Tongue (tissue), 2 donors: Measurements from ENCODE around the gene EIF4E. TPM values are rescaled to one million over a fixed set of nuclear protein-coding genes. Genes with fewer than 3 reads are reported as not detected.
"Not testable (repeated sequence)": the region's sequence is repeated elsewhere in the genome, so short reads cannot be mapped to it uniquely, and the experiment has no call there.

ENCODE experiments used
- DNase-seq: peaks from one replicate; pipeline ENCODE4 v3.0.0-alpha.2; 2015
- total RNA-seq: library from RNA; depleted of rRNA; stranded (reverse); fragments of >200 nt; gene quantifications from one replicate; pipeline ENCODE4 v1.2.3, GENCODE V29; 2014

EIF4E gene
- total RNA-seq, 1 donor from 2014 or later: 153 TPM

DNA sequence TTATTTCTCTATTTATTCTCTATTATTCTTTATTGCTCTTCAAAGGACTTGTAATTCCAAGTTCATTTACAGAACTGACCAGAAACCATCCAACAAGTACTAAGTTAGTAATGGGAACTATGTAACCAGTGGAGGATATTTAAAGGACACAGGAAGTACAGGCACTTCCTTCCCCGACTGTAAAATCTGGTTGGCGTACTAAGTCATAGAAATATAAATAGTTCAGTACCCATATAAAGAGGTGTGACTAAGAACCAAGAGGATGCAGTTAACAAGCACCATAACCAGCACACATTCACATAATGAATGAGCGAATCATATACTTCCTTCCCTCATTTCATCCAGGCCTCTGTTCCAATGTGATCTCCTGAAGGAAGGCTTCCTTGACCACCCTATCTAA, 3.6 kb upstream of the EIF4E start:
- DNase-seq: no peak

DNA sequence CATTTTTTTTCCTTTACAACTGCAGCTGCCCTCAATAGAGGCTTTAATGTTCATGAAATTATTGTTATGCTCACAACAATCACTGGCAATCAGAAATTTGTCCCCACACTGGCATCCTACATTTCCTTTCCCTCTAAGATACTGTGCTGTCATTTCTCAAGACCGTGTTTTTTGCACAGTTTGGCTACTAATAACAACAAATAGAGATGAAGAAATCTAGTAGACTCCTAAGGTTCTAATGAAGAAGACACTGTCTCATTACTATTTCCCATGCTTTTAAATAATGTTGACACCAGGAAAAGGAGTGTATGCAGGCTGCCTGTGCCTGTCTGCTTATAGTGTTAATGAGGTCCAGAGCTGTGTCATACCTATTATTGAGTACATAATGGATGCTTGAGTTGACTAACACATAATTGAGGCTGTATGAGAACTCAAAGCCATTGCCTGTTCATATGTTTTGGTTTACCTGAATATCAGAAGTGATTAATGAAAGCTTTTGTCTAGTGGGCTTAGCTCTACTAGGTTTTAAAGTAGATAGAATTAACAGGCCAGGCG, 1.5 kb upstream of the EIF4E start:
- no peak for DNase-seq

DNA sequence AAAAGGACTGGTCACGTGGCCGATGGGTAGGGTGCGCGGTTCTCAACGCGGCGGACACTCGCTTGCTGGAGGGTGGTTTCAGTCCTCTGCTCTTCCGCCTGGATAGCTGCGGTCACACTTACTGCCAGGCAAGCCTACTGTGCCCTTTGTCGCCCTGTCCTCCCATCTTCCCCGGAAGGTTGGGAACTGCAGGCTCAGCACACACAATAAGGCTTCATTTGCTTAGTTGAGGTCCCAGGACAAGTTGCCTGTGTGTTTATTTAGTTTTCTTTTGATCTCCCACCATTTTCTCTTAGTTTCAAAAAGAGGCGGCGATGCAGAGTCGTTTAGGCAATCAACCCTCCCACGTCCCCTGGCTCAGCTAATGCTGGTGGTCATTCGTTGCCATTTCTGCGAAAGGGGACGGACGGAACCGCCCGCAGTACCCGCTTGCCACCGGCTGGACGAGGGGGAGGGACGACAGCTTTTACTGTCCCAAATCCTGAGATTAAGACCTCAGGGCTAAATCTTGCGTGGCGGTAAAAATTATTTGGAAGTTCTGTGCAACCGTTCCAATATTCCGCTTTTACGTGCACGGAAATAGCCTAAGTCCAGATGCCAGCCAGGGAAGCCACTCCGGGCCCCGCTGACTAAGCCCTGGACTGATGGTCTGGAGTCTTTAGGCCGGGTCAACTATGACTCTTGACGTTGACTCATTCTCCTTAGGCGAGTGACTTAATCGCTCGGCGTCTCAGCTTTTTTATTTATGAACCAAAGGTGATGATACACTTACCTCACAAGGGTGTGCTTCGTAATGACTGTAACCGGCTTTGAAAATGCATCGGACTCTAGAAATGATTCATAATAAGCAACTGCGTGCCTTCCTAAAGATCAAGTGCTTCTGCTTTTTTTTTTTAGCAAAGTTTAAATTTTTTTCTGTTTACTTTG, 671 bp upstream of the EIF4E start:
- DNase-seq: no peak

DNA sequence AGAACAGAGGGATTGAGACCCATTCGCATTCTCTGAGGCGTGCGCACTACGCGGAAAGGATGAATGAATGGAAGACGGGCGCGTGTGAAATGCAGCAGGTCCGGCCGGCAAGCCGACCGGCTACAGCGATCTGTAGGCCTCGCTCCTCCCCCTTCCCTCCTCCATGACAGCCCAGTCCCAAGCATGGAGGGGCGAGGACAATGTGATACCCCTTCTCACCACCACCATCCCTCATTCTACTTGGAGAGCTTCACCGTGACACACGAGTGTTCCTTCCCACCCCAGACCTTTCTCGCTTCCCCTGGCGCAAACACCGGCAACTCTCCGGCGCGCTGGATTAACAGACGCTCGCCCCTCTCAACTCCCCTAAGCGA, 815 bp downstream of the EIF4E start:
- peak; percentile 90 for DNase-seq

DNA sequence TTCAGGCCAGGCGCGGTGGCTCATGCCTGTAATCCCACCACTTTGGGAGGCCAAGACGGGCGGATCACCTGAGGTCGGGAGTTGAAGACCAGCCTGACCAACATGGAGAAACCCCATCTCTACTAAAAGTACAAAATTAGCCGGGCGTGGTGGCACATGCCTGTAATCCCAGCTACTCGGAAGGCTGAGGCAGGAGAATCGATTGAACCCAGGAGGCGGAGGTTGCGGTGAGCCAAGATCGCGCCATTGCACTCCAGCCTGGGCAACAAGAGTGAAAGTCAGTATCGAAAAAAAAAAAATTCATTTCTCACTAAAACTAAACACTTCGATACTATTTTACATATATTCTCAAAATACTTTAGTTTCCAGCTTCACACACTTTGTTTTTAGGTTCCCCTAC, 2.7 kb downstream of the EIF4E start:
- DNase-seq: not testable (repeated sequence)

DNA sequence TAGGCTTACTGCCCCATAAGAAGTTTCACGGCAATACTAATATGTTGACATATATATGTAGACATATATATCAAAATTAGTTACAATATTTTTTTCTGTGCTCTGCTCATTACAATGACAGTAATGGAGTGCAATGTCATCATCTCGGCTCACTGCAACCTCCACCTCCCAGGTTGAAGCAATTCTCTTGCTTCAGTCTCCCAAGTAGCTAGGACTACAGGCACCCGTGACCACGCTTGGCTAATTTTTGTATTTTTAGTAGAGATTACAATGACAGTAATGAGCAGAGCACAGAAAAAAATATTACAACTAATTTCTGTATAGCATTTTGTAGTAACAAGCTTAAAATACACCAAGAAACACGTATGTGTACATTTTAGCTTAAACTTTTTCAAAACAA, 7.6 kb downstream of the EIF4E start:
- no peak for DNase-seq

DNA sequence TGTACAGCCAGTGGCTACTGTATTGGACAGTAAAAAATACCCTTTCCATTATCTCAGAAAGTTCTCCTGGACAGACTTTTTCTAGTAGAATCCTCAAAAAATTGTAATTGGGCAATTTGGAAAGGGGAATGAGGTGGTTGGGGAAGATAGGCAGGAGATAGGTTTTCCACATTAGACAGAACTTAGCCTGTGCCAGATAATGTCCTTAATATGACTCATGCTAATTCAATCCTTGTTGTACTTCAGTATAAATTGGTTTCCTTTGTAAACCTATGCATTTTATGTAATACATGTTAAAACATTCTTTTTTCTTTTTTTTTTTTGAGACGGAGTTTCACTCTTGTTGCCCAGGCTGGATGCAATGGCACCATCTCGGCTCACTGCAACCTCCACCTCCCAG, 8.9 kb downstream of the EIF4E start:
- DNase-seq: no peak

DNA sequence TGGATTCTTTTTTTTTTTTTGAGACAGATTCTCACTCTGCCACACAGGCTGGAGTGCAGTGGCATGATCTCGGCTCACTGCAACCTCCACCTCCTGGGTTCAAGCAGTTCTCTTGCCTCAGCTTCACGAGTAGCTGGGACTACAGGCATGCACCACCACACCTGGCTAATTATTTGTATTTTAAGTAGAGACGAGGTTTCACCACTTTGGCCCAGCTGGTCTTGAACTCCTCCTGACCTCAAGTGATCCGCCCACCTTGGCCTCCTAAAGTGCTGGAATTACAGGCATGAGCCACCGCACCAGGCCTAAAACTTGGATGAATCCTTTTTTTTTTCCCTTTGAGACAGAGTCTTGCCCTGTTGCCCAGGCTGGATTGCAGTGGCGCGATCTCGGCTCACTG, 18.2 kb downstream of the EIF4E start:
- not testable (repeated sequence) for DNase-seq

DNA sequence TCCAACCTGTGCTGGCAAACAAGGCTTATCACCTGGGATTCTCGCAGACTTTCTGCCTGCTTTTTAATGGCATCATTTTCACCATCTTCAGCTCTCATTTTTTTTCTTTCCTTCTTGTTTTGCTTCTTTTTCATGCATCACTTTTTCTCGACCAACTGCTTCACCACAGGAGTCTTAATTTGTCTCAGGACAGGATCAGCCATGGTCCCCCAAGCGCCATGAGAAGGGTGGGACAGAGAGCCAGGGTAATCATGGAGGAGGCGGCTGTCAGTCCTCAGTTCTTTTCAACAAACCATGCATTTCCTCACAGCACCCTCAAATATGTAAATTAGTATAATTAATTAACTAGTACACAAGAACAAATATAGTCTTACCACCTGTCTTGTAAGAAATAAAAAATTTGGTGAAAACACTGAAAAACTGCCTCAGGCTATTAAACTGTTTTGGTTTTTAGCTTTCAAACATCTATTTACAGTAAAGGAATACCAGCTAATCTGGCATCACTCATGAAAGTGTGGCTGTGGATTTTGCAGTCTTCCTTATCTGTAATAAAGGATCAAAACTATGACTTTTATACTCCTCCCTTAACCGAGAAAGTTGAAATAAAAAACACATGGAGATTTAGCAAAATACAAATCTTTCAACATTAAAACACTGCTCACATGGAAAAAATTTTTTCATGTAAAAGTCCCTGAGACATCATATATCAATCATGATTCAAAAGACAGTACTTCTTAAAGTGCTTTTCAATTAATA, 19.1 kb downstream of the EIF4E start:
- DNase-seq: no peak

DNA sequence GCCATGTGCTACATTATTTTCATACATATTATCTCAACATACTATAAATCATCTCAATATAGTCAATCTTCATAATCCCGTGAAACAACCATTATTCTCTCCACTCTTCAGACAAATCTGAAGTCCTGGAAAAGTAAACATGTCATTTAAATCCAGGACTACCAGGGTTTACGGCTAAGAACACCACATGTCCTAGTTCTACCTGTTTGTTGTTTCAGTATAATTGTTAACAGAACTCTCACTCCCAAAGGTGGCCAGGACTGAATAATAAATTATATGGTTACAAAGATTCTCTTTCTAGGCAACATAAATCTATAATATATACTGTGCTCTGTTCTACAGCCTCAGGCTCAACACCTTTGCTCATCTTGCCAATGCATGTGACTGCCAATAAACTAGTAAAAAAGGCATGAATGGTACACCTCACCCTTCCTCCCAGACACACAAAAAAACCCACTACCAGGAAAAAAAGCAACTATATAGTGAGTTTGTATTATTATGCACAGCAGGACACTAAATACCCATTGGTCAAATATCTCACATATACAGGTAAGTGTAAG, 20.1 kb downstream of the EIF4E start:
- no peak for DNase-seq

DNA sequence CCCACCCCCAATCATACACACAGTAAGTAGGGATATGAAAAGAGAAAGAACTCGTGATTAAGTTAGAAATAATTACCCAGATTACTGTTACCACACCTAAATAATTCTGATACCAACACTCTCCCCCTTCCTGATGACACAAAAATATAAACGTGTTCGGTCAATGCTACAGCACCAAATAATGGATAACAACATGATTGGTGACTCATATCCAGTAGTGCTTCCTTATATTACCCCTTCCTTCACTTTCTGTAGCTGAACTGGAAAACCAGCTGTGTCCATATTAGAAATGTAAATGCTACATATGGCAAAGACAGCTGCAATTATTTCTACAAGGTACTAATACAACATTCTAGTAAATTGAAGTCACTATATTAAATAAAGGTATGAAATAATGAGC, 20.8 kb downstream of the EIF4E start:
- no peak for DNase-seq

DNA sequence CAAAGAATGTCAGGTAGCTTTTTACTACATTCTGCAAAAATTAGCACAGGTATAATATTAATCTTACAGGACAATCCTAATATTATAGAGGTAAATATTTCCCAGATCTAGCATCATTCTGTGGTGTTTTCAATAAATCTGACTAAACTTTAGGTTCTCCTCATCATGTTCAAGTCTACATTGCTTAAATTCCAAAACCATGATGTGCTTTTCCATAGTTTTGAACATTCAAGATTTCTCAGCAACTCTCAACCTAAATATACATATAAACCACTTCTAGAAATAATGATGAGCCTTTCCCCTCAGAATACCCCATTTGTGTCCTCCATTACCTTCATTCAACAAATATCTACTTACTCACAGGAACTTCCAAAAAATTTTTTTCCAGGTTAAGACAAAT, 23.1 kb downstream of the EIF4E start:
- DNase-seq: no peak

DNA sequence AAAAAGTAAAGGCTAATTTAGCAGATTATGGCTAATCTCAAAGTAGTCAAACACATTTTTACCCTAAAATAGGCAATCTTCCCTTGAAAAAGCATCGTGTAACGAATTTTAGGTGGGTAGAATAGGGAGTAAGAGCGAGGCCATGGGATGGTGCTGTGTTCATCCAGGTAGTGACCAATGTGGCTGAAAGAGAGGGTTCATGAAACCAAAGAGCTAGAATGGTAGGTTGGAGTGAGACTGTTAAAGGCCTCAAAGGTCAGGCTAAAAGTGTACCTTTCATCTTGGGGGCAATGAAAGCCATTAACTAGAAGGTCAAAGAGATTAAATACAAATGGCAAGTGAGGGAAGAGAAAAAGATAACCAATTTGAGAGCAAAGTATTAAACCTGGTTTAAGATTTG, 23.6 kb downstream of the EIF4E start:
- no peak for DNase-seq

DNA sequence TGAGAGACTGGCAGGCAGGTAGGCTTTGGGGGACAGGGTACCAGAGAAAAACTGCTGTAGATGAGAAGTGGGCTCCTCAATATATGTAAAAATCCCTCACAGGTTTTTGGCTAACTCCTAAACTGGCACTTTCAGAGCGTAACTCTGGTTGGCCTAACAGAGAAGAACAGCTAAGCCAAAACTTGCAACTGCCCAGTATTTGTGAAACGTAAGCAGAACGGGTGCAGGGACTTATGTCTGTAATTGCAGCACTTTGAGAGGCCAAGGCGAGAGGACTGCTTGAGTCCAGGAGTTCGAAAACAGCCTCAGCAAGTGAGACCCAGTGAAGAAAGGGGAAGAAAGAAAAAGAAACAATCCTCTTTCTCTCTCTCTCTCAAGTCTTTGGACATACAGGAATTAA, 25.0 kb downstream of the EIF4E start:
- no peak for DNase-seq

DNA sequence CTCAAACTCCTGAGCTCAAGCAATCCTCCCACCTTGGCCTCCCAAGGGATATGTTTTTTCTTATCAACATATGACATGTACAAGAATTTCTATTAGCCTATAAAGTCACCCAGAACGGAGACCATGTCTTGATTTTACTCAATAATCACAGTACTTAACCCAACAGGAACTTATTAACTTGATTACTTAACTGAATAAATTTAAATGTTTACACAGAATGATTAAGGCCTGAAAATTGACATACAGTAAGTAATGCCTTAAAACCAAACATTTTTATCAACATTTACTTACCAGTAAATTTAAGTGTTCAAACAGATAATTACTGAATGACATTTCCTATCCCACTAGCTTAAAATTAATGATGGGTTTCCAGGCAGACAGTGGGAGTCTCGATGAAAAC, 25.4 kb downstream of the EIF4E start:
- no peak for DNase-seq

DNA sequence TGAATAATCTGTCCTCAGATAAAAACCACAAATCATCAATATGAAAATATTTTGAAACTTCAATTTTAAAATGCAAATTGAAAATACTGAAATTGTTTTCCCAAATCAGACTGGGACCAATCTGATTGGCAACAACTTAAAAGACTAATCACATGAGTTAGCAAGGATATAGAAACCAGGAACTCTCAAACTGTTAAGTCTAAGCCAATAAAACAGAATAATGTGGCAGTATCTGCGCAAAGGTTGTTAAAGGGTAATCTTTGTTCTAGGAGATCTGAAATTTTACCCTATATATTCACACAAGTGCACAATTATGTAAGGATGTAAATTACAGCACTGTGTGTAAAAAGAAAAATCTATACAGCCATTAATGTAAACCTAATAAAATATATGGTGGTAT, 29.7 kb downstream of the EIF4E start:
- DNase-seq: no peak

DNA sequence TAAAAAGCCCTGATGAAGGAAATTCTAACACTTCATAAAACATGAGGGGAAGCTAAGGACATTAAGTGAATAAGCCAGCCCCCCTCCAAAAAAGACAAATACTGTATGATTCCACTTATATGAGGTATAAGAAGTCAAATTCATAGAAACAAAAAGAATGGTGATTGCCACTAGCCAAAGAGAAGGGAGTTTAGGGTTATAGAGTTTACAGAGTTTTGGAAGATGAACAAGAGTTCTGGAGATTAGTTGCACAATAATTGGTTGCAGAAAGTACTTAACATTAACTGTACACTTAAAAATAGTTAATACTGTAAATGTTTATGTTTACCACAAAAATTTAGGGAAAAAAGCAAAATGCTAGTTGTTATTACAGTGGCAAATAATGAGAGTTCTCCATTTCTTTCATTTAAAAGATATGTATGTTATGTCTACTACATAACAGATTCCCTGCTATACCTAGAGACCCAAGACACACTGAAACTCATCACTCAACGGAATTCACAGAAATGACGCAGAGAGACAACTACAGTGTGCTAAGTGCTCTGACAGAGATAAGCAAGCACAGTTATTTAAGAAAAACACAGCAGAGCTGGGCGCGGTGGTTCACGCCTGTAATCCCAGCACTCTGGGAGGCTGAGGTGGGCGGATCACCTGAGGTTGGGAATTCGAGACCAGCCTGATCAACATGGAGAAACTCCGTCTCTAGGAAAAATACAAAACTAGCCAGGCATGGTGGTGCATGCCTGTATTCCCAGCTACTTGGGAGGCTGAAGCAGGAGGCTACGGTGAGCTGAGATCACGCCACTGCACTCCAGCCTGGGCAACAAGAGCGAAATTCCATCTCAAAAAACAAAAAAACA, 37.2 kb downstream of the EIF4E start:
- no peak for DNase-seq

DNA sequence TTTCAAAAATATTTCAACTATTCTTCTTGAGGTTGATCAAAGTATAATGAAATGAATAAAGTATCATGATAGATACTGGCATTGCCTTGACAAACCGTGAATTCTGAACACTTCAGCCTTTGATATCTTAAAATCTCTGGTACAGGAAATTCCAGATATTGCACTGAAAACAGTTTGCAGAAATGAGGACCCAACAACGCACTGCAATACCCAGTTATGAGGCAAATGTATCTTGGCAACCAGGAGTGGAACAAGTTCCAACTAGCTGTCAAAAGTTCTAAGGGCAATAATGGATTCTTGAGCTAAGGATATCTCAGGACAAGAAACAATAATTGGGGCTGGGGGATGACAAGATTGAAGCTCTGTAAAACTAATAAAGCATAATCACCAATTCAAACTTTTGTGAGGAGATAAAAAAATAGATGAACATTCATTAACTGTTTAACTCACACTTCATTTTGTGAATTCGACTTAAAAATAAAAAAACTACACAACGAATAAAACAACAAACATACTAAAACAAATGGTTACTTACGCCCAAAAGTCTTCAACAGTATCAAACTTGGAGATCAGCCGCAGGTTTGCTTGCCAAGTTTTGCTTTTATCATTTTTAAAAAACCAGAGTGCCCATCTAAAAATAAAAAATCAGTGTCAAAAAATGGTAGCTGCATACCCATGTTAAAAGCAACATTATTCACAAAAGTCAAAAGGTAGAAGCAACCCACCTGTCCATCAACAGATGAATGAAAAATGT, 38.1 kb downstream of the EIF4E start:
- DNase-seq: no peak

DNA sequence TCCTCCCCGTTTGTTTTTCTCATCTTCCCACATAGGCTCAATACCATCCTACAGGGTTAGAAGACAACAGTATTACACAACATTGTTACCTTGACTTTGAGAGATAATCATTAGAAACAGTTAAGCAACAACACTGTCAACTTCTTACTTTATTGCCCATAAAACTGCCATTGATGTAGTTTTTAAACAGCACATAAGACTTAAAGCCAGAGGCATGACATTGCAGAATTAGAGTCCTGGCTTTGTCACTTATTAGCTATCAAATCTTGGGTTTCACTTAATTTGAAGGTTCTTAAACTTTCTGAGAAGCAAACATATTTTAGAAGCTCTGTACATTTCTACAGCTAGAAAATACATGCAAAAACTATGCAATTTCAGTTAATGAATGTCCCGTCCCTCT, 41.8 kb downstream of the EIF4E start:
- DNase-seq: no peak

DNA sequence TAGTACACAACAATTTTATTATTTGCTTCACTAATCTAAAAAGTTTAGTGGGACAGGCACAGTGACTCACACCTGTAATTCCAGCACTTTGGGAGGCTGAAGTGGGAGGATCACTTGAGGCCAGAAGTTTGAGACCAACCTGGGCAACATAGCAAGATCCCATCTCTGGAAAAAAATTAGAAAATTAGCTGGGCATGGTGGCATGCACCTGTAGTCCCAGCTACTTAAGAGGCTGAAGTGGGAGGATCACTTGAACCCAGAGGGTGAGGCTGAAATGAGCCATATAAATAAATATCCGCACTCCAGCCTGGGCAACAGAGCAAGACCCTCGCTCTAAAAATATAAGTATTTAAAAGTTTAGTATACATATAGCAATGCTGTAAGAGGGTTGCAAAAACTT, 42.6 kb downstream of the EIF4E start:
- DNase-seq: not testable (repeated sequence)

DNA sequence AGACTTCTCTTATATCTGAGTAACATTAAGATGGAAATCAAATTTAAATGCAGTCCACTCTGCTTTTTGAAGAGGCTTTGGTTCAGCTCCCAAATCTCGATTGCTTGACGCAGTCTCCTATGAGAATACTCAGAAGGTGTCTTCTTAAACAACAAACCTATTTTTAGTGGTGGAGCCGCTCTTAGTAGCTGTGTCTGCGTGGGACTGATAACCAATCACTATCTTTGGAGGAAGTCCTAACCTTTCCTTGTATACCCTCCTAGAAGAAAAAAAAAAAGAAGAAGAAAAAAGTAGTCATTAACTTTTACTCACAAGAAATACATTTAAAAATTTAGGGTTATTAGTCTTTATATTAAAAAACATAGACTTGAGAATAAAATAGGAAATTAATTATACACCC, 48.0 kb downstream of the EIF4E start:
- DNase-seq: not testable (repeated sequence)
